Measurements from ENCODE around the gene ATP5PF. TPM values are rescaled to one million over a fixed set of nuclear protein-coding genes. Genes with fewer than 3 reads are reported as not detected.

The ATP5PF gene
- total and polyA plus RNA-seq, 2 donors from 2014 or later: 117 to 998 TPM

GRCh38 chr21:25691976-25692375, 42.7 kb downstream of the ATP5PF start:
- no peaks in the 10 kb centered on the region for H3K36me3 ChIP-seq (ENCODE audit: control insufficient read depth in 2 of 3, insufficient read depth in 3 of 3, low read length in 3 of 3)
- H3K9me3 ChIP-seq (ENCODE audit: control insufficient read depth in 2 of 3, insufficient read depth in 1 of 3, low read length in 3 of 3): no peaks in the 10 kb centered on the region
- DNase-seq: no peak
- H3K27ac ChIP-seq (ENCODE audit: low read depth in 2 of 2, low read length in 2 of 2): no peak overlapping the region
- no peak overlapping the region for H3K4me3 ChIP-seq (ENCODE audit: low read length in 3 of 3)
- no peaks in the 10 kb centered on the region for H3K4me1 ChIP-seq (ENCODE audit: control insufficient read depth in 2 of 3, insufficient read depth in 2 of 3, low read depth in 1 of 3, low read length in 3 of 3)
- intact Hi-C loops (cut with DNase I): no loop called here
- TF ChIP-seq CTCF (IDR thresholded peaks at IDR 0.05; ENCODE audit: borderline replicate concordance, extremely low read depth, insufficient read depth): no peak
- no peaks in the 10 kb centered on the region for H3K27me3 ChIP-seq (ENCODE audit: control insufficient read depth, insufficient read depth, low read length)
- no peak overlapping the region for H3K9ac ChIP-seq (ENCODE audit: low read length in 3 of 3)
- FAIRE-seq: no peak

GRCh38 chr21:25689226-25689625, 45.5 kb downstream of the ATP5PF start:
- FAIRE-seq: no peak
- intact Hi-C loops (cut with DNase I): no loop called here
- no peak overlapping the region for H3K27ac ChIP-seq (ENCODE audit: low read depth in 2 of 2, low read length in 2 of 2)

DNA sequence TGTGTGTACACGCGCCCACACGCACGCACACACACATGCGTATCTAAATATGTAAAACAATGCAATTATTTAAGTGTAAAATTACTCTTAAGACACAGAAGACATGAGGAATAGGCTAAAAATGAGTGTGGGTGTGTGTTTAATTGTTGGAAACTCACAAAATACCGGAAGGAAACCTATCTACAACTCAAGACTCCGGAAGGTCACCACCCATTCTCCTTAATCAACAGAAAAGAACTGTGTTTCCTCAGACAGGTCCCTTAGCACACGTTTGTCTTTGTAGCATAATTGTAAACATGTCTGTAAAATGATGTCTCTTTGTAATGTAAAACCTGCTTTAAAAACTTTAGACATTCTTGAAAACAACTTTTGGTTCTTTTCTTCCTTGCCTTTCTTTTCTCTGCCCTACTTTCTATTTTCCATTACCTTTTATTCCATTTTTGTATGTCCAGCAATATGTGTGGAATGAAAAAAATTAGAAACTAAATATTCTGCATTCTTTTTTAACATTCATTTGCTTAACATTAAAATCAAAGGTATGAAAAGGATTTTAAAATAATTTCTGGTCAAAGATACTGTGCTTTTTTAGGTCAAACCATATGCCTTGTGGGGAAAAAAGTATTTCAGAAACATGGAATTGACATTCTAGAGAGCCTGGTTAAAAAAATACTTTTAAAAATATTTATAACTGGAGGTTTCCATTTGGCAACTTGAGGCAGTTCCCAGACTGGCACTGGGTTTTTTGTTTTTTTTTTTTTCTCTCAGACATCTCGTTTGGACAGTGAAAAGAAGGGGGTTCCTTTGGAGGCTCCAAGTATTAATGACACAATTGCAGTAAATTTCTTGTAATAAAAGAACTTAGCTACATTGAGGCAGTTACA, 46.2 kb downstream of the ATP5PF start:
- DNase-seq: peak in 2 of 5 donors; percentile 4 to 59
- no peak overlapping the region for H3K9ac ChIP-seq (ENCODE audit: low read length in 3 of 3)
- intact Hi-C loops (cut with DNase I): no loop called here
- no peak for TF ChIP-seq CTCF (IDR thresholded peaks at IDR 0.05; ENCODE audit: borderline replicate concordance, extremely low read depth, insufficient read depth)
- H3K27me3 ChIP-seq (ENCODE audit: control insufficient read depth, insufficient read depth, low read length): no peaks in the 10 kb centered on the region
- no peak for FAIRE-seq
- no peaks in the 10 kb centered on the region for H3K9me3 ChIP-seq (ENCODE audit: control insufficient read depth in 2 of 3, insufficient read depth in 1 of 3, low read length in 3 of 3)
- H3K36me3 ChIP-seq (ENCODE audit: control insufficient read depth in 2 of 3, insufficient read depth in 3 of 3, low read length in 3 of 3): no peaks in the 10 kb centered on the region
- H3K27ac ChIP-seq (ENCODE audit: low read depth in 2 of 2, low read length in 2 of 2): no peak overlapping the region
- H3K4me1 ChIP-seq (ENCODE audit: control insufficient read depth in 2 of 3, insufficient read depth in 2 of 3, low read depth in 1 of 3, low read length in 3 of 3): no peaks in the 10 kb centered on the region
- no peak overlapping the region for H3K4me3 ChIP-seq (ENCODE audit: low read length in 3 of 3)

More at GRCh38 chr21:25689226-25689625, 45.5 kb downstream of the ATP5PF start:
- H3K4me1 ChIP-seq (ENCODE audit: control insufficient read depth in 2 of 3, insufficient read depth in 2 of 3, low read depth in 1 of 3, low read length in 3 of 3): no peaks in the 10 kb centered on the region
- no peaks in the 10 kb centered on the region for H3K36me3 ChIP-seq (ENCODE audit: control insufficient read depth in 2 of 3, insufficient read depth in 3 of 3, low read length in 3 of 3)
- no peaks in the 10 kb centered on the region for H3K9me3 ChIP-seq (ENCODE audit: control insufficient read depth in 2 of 3, insufficient read depth in 1 of 3, low read length in 3 of 3)
- H3K4me3 ChIP-seq (ENCODE audit: low read length in 3 of 3): no peak overlapping the region
- no peak for DNase-seq
- H3K9ac ChIP-seq (ENCODE audit: low read length in 3 of 3): no peak overlapping the region
- no peaks in the 10 kb centered on the region for H3K27me3 ChIP-seq (ENCODE audit: control insufficient read depth, insufficient read depth, low read length)
- TF ChIP-seq CTCF (IDR thresholded peaks at IDR 0.05; ENCODE audit: borderline replicate concordance, extremely low read depth, insufficient read depth): no peak

Measured in kidney (tissue), 14 donors.